Activated CD4-positive, alpha-beta T cell treated with anti-CD3 and anti-CD28 coated beads, Interleukin-2, amount 50 U/mL, for 24 hours (primary cell): ENCODE data around the gene PAGR1.
A peak's percentile ranks its signal among the peaks of the same experiment; 100 is the strongest.

ENCODE experiments used
- DNase-seq, 2 donors: peaks; one replicate each; pipeline ENCODE4 v3.0.0-alpha.2; 2020; ENCODE audit warnings: low read depth in 1 of 2, low spot score in 1 of 2

The PAGR1 gene

DNA sequence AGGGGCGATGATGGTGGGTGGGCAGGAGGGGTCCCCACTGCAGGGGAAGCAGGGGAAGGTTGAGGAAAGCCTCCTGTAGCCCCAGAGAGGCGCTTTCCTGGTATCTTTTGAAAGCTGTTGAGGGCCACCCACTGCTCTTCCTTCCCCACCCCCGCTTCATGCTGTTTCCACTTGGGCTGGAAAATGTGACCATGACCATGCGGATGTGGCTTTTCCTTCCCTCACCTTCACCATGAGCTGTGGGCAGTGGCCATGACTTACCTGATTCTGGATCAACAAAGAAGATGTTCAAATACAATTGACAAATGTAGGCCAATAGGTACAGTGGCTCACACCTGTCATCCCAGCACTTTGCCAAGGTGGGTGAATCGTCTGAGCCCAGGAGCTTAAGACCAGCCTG lies 18.1 kb downstream of the PAGR1 start:
- DNase-seq = no peak

GRCh38 chr16:29835926-29836325 lies 20.0 kb downstream of the PAGR1 start:
- DNase-seq = no peak

DNA sequence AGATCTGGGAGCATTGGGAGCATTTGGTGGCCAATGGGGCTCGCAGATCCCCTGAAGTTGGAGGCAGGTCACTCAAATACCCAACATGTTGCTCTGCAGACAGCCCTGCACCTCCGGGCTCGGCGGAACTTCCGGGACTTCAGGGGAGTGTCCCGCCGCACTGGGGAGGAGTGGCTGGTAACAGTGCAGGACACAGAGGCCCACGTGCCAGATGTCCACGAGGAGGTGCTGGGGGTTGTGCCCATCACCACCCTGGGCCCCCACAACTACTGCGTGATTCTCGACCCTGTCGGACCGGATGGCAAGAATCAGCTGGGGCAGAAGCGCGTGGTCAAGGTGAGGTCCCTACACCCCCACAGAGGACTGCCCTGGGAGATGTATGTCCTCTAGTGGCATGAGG lies 20.7 kb downstream of the PAGR1 start:
- DNase-seq = no peak

DNA sequence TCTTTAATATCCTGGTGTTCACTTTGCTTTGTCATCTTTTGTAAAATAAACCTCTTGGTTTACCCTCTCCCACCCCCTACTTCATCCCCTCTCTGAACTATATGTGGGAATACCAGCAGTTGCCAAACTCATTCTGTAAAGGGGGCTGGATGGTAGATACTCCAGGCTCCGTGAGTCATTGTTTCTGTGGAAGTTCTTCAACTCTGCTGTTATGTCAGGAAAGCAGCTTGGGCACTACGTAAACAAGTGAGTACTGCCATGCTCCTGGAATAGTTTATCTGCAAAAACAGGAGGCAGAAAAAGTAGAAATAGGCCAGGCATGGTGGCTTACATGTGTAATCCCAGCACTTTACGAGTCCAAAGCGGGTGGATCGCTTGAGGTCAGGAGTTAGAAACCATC lies 21.9 kb downstream of the PAGR1 start:
- DNase-seq = no peak

DNA sequence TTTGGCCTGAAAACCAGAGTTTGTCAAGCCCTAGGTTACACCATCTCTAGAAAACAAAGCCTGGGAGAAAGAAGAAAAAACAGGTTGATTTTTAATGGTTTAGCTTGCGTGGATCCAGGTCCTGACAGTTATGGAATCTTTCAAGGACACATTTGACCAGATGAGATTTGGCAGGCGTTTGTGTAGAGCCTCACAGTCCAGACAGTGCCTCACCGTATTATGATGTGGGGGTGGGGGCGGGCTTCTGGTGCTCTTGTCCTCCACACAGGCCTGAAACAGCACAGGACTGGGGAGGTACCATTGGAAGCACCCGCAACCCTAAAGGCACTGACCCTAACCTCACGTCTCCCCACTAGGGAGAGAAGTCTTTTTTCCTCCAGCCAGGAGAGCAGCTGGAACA lies 23.9 kb downstream of the PAGR1 start:
- no peak for DNase-seq

- no peak for DNase-seq
These were observed 24.3 kb downstream of the PAGR1 start for GRCh38 chr16:29840240-29840639.

DNA sequence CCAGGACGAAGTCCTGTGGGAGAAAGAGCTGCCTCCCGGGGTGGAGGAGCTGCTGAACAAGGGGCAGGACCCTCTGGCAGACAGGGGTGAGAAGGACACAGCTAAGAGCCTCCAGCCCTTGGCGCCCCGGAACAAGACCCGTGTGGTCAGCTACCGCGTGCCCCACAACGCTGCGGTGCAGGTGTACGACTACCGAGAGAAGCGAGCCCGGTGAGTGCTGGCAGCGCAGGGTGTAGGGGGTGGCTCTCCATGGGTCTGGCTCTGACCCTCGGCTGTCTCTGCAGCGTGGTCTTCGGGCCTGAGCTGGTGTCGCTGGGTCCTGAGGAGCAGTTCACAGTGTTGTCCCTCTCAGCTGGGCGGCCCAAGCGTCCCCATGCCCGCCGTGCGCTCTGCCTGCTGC lies 25.7 kb downstream of the PAGR1 start:
- DNase-seq = no peak

DNA sequence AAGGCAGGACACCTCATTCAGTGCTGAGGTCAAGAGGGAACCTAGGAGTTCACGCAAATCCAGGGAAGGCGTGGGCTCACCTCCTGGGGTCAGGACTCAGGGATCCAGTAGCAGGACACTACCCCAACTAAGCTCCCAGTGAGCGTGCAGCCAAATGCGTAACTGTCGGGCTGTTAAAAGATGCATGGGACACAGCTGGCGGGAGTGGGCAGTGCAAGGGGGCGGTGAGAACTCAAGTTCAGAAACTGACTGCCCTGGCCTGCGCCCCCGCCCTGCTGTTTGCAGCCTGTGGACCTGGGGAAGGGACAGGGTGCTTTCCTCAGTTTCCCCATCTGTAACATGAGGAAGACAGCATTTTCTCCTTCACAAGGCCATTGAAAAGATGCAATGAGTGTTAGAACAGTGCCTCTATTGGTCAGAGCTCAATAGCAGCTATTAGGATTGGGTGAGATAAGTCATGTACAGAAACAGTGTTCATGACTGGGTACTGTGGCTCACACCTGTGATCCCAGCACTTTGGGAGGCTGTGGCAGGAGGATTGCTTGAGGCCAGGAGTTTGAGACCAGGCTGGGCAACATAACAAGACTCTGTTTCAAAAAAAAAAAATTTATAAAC lies 26.9 kb downstream of the PAGR1 start:
- DNase-seq = no peak

DNA sequence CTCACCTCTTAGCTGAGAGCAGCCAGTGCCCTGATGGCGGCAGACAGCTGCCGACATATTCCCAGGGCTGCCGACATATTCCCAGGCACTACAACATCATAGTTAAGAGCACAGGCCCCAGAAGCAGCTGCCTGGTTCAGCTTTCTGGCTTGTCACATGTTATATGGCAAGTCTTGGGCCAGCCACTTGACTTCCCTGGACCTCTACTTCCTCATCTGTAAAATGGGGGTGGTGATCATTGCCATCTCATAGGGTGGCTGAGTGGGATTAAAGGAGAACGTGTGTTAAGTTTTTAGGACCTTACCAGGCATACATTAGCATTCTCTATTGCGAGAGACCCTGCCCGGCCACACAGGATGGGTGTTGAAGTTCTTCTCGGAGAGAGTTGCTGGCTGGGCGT lies 28.0 kb downstream of the PAGR1 start:
- no peak for DNase-seq

DNA sequence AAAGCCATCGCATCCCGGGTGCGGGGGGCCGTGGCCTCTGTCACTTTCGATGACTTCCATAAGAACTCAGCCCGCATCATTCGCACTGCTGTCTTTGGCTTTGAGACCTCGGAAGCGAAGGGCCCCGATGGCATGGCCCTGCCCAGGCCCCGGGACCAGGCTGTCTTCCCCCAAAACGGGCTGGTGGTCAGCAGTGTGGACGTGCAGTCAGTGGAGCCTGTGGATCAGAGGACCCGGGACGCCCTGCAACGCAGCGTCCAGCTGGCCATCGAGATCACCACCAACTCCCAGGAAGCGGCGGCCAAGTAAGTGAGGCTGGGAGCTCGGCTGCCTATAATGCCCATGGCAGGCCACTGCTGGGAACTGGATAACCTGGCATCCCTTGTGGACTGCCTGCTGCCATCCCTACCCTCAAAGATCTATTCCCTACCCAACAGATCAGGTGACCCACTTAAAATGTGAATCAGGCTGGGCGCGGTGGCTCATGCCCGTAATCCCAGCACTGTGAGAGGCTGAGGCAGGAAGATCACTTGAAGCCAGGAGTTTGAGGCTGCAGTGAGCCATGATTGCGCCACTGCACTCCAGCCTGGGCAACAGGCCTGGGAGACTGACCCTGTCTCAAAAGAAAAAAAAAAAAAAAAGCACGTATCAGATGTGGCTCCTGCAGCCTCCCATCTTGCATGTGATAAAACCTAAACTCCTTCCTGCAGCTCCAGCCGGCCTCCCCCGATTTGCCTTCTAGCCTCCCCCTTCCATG lies 28.8 kb downstream of the PAGR1 start:
- DNase-seq = no peak

DNA sequence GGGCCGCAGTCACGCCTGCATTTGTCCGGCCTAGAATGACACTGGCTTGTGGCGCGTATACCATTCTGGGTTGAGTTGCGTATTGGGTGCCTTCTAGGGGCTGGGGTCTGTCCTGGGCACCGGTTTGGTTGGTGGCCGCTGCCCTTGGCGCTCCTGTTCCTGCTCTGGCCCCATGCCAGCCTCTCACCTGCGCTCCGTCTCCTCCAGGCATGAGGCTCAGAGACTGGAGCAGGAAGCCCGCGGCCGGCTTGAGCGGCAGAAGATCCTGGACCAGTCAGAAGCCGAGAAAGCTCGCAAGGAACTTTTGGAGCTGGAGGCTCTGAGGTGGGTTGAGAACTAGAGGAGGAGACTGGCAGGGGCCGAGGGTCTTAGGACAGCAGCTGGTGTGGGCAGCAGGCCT lies 29.7 kb downstream of the PAGR1 start:
- DNase-seq = no peak

GRCh38 chr16:29848420-29849297 lies 32.7 kb downstream of the PAGR1 start:
- peak; percentile 71 to 74 for DNase-seq

GRCh38 chr16:29849505-29849904 lies 33.6 kb downstream of the PAGR1 start:
- DNase-seq = no peak

- no peak for DNase-seq
These were observed 35.0 kb downstream of the PAGR1 start for GRCh38 chr16:29850998-29851397.

DNA sequence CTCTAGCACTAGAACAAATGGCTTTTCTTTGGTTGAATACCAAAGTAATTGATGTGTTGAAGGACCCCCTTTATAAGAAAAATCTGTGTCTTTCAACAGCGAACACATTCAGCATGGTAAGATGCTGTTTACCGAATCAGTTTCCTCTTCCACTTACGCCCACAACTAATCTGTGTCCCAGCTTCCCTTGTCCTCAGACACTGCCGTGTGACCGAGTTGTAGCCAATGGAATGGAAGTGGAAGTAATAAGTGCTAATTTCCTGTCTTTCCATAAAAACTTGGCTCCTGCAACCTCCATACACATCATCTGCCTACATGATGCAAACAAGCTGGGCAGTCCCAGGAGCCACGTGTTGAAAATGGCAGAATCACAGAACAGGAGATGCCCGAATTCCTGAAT lies 36.7 kb downstream of the PAGR1 start:
- no peak for DNase-seq

DNA sequence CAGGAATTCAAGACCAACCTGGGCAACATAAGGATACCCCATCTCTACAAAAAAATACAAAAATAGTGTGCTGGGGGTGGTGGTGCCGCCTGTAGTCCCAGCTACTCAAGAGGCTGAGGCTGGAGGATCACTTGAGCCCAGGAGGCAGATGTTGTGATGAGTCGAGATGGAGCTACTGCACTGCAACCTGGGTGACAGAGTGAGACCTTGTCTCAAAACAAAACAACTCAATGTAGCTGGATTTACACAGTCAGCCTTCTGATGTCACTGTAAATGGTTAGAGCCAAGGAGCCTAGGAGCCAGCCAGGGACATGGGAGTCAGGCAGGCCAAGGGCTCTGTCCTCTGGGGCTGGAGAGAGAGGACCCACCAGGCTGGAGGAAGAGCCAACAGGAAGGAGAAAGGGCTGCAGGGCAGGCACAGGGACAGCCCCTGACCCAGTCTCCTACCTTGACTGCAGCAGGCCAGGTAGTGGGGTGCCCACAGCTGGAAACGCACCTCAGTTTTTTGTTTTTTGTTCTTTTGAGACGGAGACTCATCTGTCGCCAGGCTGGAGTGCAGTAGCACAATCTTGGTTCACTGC lies 38.7 kb downstream of the PAGR1 start:
- DNase-seq = no peak

DNA sequence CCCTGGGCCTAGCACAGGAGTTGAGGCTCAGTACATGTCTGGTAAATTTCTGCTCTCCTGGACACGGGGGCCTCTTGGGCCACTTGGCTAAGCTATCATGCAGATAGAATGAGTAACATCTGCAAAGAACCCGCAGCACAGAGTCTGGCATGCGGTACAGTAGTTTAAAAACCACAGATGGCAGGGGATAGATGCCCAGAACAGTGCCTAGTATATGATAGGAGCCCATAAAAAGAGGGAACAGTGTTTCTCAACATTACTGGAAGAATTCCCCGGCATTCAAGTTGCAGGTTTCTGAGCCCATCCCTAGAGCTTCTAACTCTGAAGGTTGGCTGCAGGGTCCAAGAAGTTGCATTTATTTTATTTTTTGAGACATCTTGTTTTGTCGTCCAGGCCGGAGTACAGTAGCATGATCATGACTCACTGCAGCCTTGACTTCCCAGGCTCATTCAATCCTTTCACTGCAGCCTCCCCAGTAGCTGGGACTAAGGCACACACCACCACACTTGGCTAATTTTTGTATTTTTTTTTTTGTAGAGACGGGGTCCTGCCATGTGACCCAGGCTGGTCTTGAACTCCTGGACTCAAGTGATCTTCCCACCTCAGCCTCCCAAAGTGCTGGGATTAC lies 41.3 kb downstream of the PAGR1 start:
- DNase-seq = no peak

DNA sequence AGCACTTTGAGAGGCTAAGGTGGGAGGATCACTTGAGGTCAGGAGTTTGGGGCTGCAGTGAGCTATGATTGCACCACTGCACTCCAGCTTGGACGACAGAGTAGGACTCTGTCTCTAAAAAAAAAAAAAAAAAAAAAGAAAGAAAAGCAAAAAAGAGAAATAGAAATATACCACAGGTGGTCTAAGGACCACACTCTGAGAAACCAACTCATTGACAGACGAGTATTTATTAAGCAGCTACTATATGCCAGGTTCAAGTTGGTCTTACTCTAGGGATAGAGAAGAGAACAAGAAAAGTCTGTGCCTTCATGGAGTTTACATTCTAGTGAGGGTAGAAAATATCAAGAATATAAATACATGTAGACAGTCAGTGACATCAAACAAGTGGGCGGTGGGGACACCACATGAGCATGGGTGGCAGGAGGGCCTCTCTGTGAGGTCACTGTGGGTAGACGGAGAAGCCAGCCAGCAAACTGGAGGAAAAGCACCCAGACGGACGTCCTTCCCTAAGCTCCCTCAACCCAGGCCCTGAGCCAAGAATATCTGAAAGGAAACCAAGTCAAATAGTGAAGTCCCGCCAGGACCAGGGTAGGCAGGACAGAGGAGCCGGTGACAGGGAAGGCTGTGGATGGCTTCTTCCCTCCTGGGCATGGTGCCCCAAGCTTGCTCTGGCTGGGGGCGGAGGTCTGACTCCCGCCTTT lies 42.3 kb downstream of the PAGR1 start:
- DNase-seq = no peak

- no peak for DNase-seq
These were observed 43.0 kb downstream of the PAGR1 start for GRCh38 chr16:29858974-29859373.

DNA sequence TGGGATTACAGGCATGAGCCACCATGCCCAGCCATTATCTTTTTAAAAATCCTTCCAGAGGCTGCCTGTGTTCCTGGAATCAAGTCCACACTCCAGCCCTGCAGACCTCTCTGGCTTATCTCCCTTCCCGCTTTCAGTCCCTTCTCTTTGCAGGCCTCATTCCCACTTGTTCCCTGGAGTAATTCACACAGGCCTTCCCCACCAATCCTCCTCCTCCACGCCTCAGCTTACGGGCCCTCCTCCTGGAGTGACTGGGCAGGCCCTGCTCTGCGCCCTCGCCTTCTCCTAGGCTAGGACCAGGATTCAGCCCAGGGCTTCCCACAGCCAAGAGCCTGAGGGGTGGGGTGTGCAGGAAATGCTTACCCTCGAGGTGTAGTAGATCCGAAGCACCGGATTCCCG lies 44.3 kb downstream of the PAGR1 start:
- DNase-seq = no peak
